Measurements from ENCODE around the gene OR5K1.

OR5K1 gene

DNA sequence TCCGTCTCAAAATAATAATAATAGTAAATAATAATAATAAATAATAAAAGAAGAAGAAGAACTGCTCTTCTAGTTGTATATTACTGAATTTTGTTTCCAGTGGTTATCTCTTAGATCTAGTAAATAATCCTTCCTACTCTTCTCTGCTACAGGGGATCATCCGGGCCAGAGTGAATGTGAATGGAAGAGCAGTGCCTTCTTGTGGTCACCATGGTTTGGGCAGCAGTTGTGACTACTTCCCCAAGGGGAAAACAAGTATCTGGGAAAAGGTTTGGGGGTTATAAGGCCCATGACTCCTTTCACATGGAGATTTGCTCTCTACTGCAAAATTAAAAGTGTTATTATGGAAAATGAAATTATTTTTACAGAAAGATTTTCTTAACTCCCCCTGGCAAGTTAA, 5.5 kb upstream of the OR5K1 start:
- ChIA-PET POLR2A (no interaction called here), CTCF (no interaction called here)
- Histone ChIP-seq H3K4me1 (ENCODE audit: control insufficient read depth, insufficient read depth, low read length) (no peaks in the 10 kb centered on the region), H3K4me3 (ENCODE audit: low read depth, low read length) (no peak overlapping the region), H3K36me3 (ENCODE audit: control insufficient read depth in 2 of 2, insufficient read depth in 1 of 2, low read length in 2 of 2) (no peaks in the 10 kb centered on the region), H3K9me3 (ENCODE audit: control insufficient read depth, insufficient read depth, low read depth, low read length) (no peaks in the 10 kb centered on the region), H3K27ac (ENCODE audit: extremely low read depth, low read depth, low read length) (no peak overlapping the region)
- TF ChIP-seq ZNF148 (tag by site-specific recombination; IDR thresholded peaks at IDR 0.05; ENCODE audit: borderline replicate concordance) (no peak), ZNF660 (tag by site-specific recombination; IDR thresholded peaks at IDR 0.05) (no peak), ZEB2 (tag by site-specific recombination; IDR thresholded peaks at IDR 0.05) (no peak), ZNF391 (tag by site-specific recombination; IDR thresholded peaks at IDR 0.05; ENCODE audit: borderline replicate concordance, low read depth) (no peak), ZNF776 (tag by site-specific recombination; IDR thresholded peaks at IDR 0.05; ENCODE audit: borderline replicate concordance) (no peak), MEIS1 (CRISPR knock-in tag; IDR thresholded peaks at IDR 0.05; ENCODE audit: borderline replicate concordance) (no peak), WT1 (tag by site-specific recombination; IDR thresholded peaks at IDR 0.05) (no peak), ZNF248 (tag by site-specific recombination; IDR thresholded peaks at IDR 0.05) (no peak), ZNF174 (tag by site-specific recombination; IDR thresholded peaks at IDR 0.05) (no peak)
- TF ChIP-seq, protein P1, sequence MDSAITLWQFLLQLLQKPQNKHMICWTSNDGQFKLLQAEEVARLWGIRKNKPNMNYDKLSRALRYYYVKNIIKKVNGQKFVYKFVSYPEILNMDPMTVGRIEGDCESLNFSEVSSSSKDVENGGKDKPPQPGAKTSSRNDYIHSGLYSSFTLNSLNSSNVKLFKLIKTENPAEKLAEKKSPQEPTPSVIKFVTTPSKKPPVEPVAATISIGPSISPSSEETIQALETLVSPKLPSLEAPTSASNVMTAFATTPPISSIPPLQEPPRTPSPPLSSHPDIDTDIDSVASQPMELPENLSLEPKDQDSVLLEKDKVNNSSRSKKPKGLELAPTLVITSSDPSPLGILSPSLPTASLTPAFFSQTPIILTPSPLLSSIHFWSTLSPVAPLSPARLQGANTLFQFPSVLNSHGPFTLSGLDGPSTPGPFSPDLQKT (IDR thresholded peaks at IDR 0.05; ENCODE audit: borderline replicate concordance, low read depth, low read length), result no peak

DNA sequence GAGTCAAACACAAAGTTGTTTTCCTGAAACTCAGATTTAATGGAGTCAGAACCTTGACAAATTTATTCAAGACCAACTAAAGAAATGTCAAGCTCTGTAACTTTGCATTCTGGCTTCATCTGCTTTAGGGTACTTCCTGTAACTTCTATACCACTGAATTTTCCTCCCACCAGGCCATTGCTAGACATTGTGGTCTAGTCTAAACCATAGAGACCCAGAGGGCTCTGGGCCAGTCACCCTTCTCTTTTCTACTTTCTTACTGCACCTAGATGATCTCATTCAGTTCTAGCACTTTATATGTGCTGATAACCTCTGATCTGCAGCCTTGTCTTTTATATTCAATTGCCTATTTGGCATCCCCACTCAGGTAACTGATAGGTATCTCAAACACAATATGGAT, 2.8 kb upstream of the OR5K1 start:
- TF ChIP-seq, protein P2, sequence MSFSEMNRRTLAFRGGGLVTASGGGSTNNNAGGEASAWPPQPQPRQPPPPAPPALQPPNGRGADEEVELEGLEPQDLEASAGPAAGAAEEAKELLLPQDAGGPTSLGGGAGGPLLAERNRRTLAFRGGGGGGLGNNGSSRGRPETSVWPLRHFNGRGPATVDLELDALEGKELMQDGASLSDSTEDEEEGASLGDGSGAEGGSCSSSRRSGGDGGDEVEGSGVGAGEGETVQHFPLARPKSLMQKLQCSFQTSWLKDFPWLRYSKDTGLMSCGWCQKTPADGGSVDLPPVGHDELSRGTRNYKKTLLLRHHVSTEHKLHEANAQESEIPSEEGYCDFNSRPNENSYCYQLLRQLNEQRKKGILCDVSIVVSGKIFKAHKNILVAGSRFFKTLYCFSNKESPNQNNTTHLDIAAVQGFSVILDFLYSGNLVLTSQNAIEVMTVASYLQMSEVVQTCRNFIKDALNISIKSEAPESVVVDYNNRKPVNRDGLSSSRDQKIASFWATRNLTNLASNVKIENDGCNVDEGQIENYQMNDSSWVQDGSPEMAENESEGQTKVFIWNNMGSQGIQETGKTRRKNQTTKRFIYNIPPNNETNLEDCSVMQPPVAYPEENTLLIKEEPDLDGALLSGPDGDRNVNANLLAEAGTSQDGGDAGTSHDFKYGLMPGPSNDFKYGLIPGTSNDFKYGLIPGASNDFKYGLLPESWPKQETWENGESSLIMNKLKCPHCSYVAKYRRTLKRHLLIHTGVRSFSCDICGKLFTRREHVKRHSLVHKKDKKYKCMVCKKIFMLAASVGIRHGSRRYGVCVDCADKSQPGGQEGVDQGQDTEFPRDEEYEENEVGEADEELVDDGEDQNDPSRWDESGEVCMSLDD (tag by site-specific recombination; IDR thresholded peaks at IDR 0.05), result no peak
- TF ChIP-seq GLIS2 (tag by site-specific recombination; IDR thresholded peaks at IDR 0.05), result no peak
- no peak for TF ChIP-seq GLIS1 (tag by site-specific recombination; IDR thresholded peaks at IDR 0.05)
- TF ChIP-seq ZNF530 (tag by site-specific recombination; IDR thresholded peaks at IDR 0.05; ENCODE audit: low read depth), result no peak
- no peak for TF ChIP-seq ZNF18 (tag by site-specific recombination; IDR thresholded peaks at IDR 0.05)
- TF ChIP-seq BCL11B (tag by site-specific recombination; IDR thresholded peaks at IDR 0.05; ENCODE audit: low read depth), result no peak
- no peak for TF ChIP-seq ZNF48 (tag by site-specific recombination; IDR thresholded peaks at IDR 0.05)
- TF ChIP-seq EGR2 (tag by site-specific recombination; IDR thresholded peaks at IDR 0.05; ENCODE audit: low read depth), result no peak
- no peak for TF ChIP-seq ZNF707 (tag by site-specific recombination; IDR thresholded peaks at IDR 0.05)
- no peak for TF ChIP-seq GLI2 (tag by site-specific recombination; IDR thresholded peaks at IDR 0.05; ENCODE audit: borderline replicate concordance, low read depth)
- no peak for TF ChIP-seq ZNF140 (tag by site-specific recombination; IDR thresholded peaks at IDR 0.05)
- no peak for TF ChIP-seq ZNF776 (tag by site-specific recombination; IDR thresholded peaks at IDR 0.05; ENCODE audit: borderline replicate concordance)
- TF ChIP-seq ZNF223 (tag by site-specific recombination; IDR thresholded peaks at IDR 0.05), result no peak
- ChIA-PET CTCF (interaction anchor here (0.6 kb wide), 1 partner anchor 36 kb away, joined by 3 read pairs; no protein-coding TSS in a partner anchor), POLR2A (no interaction called here)
- Histone ChIP-seq H3K36me3 (ENCODE audit: control insufficient read depth in 2 of 2, insufficient read depth in 1 of 2, low read length in 2 of 2) (no peaks in the 10 kb centered on the region), H3K9me3 (ENCODE audit: control insufficient read depth, insufficient read depth, low read depth, low read length) (no peaks in the 10 kb centered on the region), H3K4me3 (ENCODE audit: low read depth, low read length) (no peak overlapping the region), H3K27ac (ENCODE audit: extremely low read depth, low read depth, low read length) (no peak overlapping the region), H3K4me1 (ENCODE audit: control insufficient read depth, insufficient read depth, low read length) (no peaks in the 10 kb centered on the region)

Data from HEK293 (cell line).